CD14-positive monocyte (primary cell): ENCODE results near the gene RPS21. TPM values are rescaled to one million over a fixed set of nuclear protein-coding genes. Genes with fewer than 3 reads are reported as not detected.

Experiments
- DNase-seq, 3 donors: peaks; one replicate each; pipeline ENCODE4 v3.0.0-alpha.2; 2011 to 2022
- H2AFZ ChIP-seq: 2 replicates; pipeline ENCODE4 v1.6.0; 2012; ENCODE audit warnings: mild to moderate bottlenecking, low read depth, low read length, inconsistent platforms; ENCODE audit not compliant: insufficient read depth, poor library complexity, severe bottlenecking
- H3K27ac ChIP-seq, 2 donors: 1 replicate in 1 of 2; 2 replicates in 1 of 2; pipeline ENCODE4 v1.5.1; 2012 to 2013; ENCODE audit warnings: low read length in 2 of 2, control low read depth in 1 of 2, inconsistent platforms in 1 of 2, low read depth in 1 of 2, mild to moderate bottlenecking in 1 of 2
- H3K27me3 ChIP-seq, 2 donors: one replicate each; pipeline versions ENCODE4 v1.6.0 to v1.6.1; 2011 to 2013; ENCODE audit warnings: low read length in 2 of 2; ENCODE audit not compliant: control insufficient read depth in 2 of 2, insufficient read depth in 2 of 2
- H3K36me3 ChIP-seq, 2 donors: replicated peaks in 1 of 2; 1 replicate in 1 of 2; 2 replicates in 1 of 2; pipeline versions ENCODE4 v1.5.1 to v1.6.1; 2012 to 2013; ENCODE audit warnings: low read length in 2 of 2, control low read depth in 1 of 2, inconsistent platforms in 1 of 2, mild to moderate bottlenecking in 1 of 2; ENCODE audit not compliant: insufficient read depth in 2 of 2, control insufficient read depth in 1 of 2
- H3K4me1 ChIP-seq, 2 donors: 1 replicate in 1 of 2; 2 replicates in 1 of 2; pipeline versions ENCODE4 v1.5.1 to v1.6.1; 2012 to 2013; ENCODE audit warnings: low read length in 2 of 2, control low read depth in 1 of 2, inconsistent platforms in 1 of 2, mild to moderate bottlenecking in 1 of 2, moderate library complexity in 1 of 2; ENCODE audit not compliant: insufficient read depth in 2 of 2, control insufficient read depth in 1 of 2
- H3K4me2 ChIP-seq: replicated peaks from 2 replicates; pipeline ENCODE3; 2012; ENCODE audit warnings: low read length, moderate library complexity, mild to moderate bottlenecking; ENCODE audit not compliant: poor library complexity, severe bottlenecking; ENCODE audit errors: extremely low read depth
- H3K4me3 ChIP-seq, 3 experiments: fragments of 200-600 bp in 1 of 3; sonication (generic) in 1 of 3; replicated peaks in 1 of 3; 1 replicate in 2 of 3; 2 replicates in 1 of 3; pipeline ENCODE4 v1.5.1; 2011 to 2013; ENCODE audit warnings: low read length in 3 of 3, mild to moderate bottlenecking in 3 of 3, control low read depth in 2 of 3, low read depth in 2 of 3, inconsistent platforms in 1 of 3, moderate library complexity in 1 of 3
- H3K79me2 ChIP-seq: 2 replicates; pipeline ENCODE4 v1.6.0; 2012; ENCODE audit warnings: mild to moderate bottlenecking, control low read depth, inconsistent platforms, low read length, moderate library complexity; ENCODE audit not compliant: insufficient read depth
- H3K9ac ChIP-seq: 2 replicates; pipeline ENCODE4 v1.6.0; 2017; ENCODE audit warnings: low read length, mild to moderate bottlenecking; ENCODE audit not compliant: insufficient read depth, poor library complexity, severe bottlenecking
- H3K9me3 ChIP-seq, 2 donors: replicated peaks in 1 of 2; 1 replicate in 1 of 2; 2 replicates in 1 of 2; pipeline versions ENCODE4 v1.5.1 to v1.6.1; 2012 to 2013; ENCODE audit warnings: low read length in 2 of 2, control low read depth in 1 of 2; ENCODE audit not compliant: control insufficient read depth in 1 of 2, insufficient read depth in 1 of 2
- H4K20me1 ChIP-seq: 2 replicates; pipeline ENCODE4 v1.6.0; 2012; ENCODE audit warnings: mild to moderate bottlenecking, low read length, control low read depth, moderate library complexity; ENCODE audit not compliant: insufficient read depth
- H3K27ac Mint-ChIP-seq, 7 donors: one replicate each; pipeline ENCODE4 v1.8.0; 2020; ENCODE audit warnings: mild to moderate bottlenecking in 7 of 7, mixed read lengths in 7 of 7, moderate library complexity in 6 of 7, inconsistent platforms in 2 of 7
- H3K27me3 Mint-ChIP-seq, 3 donors: one replicate each; pipeline ENCODE4 v1.8.0; 2021 to 2022; ENCODE audit warnings: low read depth in 3 of 3, mild to moderate bottlenecking in 3 of 3, mixed read lengths in 3 of 3, moderate library complexity in 3 of 3, inconsistent platforms in 1 of 3
- H3K36me3 Mint-ChIP-seq, 2 donors: one replicate each; pipeline ENCODE4 v1.8.0; 2020; ENCODE audit warnings: mixed read lengths in 2 of 2, inconsistent platforms in 1 of 2, mild to moderate bottlenecking in 1 of 2
- H3K4me1 Mint-ChIP-seq: one replicate; pipeline ENCODE4 v1.8.0; 2020; ENCODE audit warnings: mild to moderate bottlenecking, mixed read lengths
- H3K4me3 Mint-ChIP-seq, 2 donors: one replicate each; pipeline ENCODE4 v1.8.0; 2020; ENCODE audit warnings: mild to moderate bottlenecking in 2 of 2, mixed read lengths in 2 of 2, moderate library complexity in 1 of 2
- H3K9me3 Mint-ChIP-seq, 7 donors: one replicate each; pipeline ENCODE4 v1.8.0; 2020 to 2022; ENCODE audit warnings: mixed read lengths in 7 of 7, mild to moderate bottlenecking in 6 of 7, moderate library complexity in 6 of 7, inconsistent platforms in 2 of 7
- WGBS: methylation state at CpG from one replicate; pipeline ENCODE4 v1.1.5; 2013; ENCODE audit warnings: missing lambda C conversion rate; ENCODE audit not compliant: insufficient coverage; 5-methylcytosine and 5-hydroxymethylcytosine counted together
- intact Hi-C, 2 donors: fragments of 100-400 bp; cut with micrococcal nuclease; formaldehyde crosslinking; loops; one replicate each; pipeline versions ENCODE4 v1.15.0 to v1.15.1; 2023
- polyA plus RNA-seq, 3 donors: library from polyadenylated mRNA; depleted of rRNA in 1 of 3; unstranded in 2 of 3; stranded (reverse) in 1 of 3; fragments of 300-500 nt in 2 of 3; fragments of >200 nt in 1 of 3; fragmentation: Illumina TruSeq in 2 of 3; gene quantifications; 1 replicate in 2 of 3; 2 replicates in 1 of 3; pipeline ENCODE4 v1.2.3, GENCODE V29; 2012 to 2021
- TF ChIP-seq, protein P1 (sequence below): fragments of 200-600 bp; IDR thresholded peaks from one replicate; pipeline ENCODE4 v1.8.0; 2022; ENCODE audit warnings: antibody characterized with exemption, mild to moderate bottlenecking

The RPS21 gene
- polyA plus RNA-seq, 3 donors = 799 to 6,263 (median 968) TPM

DNA sequence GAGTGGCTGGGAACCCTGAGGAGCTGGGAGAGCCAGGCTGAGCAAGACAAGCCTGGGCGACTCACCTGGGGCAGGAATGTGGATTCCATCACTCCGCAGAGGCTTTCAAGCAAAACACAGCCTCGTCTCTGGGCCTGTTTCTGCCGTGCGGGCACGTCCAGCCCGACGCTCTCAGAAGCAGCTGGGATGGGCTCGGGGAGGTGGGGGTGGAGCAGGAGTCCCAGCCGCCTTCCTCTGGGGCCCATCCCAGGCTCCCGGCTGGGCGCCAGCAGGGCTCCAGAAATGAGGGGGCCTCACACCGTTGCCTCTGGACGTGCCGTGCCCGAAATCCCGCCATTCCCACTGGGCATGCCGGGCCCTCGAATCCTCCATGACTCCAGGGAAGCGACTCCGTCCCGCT, 8.7 kb upstream of the RPS21 start:
- H3K9me3 Mint-ChIP-seq = peaks cover 0 to 4% (median 2%) of the 10 kb centered on the region in 7 donors

DNA sequence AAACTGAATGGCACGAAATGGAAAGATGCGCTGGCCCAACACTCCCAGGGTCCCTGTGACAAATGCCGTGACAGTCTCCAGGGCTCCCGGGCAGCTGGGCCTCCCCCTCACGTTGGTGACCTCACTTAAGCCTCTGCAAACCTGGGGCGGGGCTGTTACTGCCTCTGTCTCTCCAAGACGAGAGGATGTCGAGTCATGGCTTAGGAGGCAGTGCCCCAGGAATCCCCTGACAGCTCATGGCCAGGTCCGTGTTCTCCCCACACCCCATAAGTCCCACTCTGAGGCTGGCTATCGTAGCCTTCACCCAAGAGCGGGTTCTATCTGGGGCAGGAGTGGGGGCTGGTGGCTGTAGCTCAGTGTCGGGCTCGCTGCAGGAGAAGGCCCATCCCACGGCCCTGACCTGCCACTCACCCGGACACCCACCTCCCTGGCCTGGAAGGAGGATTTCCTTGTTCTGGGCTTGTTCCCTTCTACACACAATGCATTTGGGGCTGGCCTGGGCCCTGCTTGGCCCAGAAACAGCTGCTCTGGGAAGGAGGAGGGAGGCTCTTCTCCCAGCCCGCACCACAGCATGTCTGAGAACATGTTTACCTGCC, 5.6 kb upstream of the RPS21 start:
- peaks cover 0 to 4% (median 0%) of the 10 kb centered on the region in 7 donors for H3K9me3 Mint-ChIP-seq
- TF ChIP-seq, protein P1, sequence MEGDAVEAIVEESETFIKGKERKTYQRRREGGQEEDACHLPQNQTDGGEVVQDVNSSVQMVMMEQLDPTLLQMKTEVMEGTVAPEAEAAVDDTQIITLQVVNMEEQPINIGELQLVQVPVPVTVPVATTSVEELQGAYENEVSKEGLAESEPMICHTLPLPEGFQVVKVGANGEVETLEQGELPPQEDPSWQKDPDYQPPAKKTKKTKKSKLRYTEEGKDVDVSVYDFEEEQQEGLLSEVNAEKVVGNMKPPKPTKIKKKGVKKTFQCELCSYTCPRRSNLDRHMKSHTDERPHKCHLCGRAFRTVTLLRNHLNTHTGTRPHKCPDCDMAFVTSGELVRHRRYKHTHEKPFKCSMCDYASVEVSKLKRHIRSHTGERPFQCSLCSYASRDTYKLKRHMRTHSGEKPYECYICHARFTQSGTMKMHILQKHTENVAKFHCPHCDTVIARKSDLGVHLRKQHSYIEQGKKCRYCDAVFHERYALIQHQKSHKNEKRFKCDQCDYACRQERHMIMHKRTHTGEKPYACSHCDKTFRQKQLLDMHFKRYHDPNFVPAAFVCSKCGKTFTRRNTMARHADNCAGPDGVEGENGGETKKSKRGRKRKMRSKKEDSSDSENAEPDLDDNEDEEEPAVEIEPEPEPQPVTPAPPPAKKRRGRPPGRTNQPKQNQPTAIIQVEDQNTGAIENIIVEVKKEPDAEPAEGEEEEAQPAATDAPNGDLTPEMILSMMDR = no peak
- no peak overlapping the region for H2AFZ ChIP-seq
- H3K36me3 ChIP-seq = peaks cover 0 to 7% of the 10 kb centered on the region in 2 donors
- peaks cover 5 to 9% of the 10 kb centered on the region in 2 donors for H3K36me3 Mint-ChIP-seq
- H3K9me3 ChIP-seq = no peaks in the 10 kb centered on the region
- H3K4me1 Mint-ChIP-seq = peaks cover 17% of the 10 kb centered on the region
- DNase-seq = peak in 1 of 3 donors; percentile 45
- intact Hi-C loops = loop anchor here in 1 of 2 donors (10.0 kb wide), 1 partner anchor 424 kb away; the partner anchor contains the start of gene OGFR
- H3K4me1 ChIP-seq = peaks cover 9 to 11% of the 10 kb centered on the region in 2 donors
- H4K20me1 ChIP-seq = no peaks in the 10 kb centered on the region
- peak overlapping the region in 1 of 7 donors; percentile 58 for H3K27ac Mint-ChIP-seq
- H3K9ac ChIP-seq = no peak overlapping the region
- H3K4me3 ChIP-seq = no peak overlapping the region
- peaks cover 0 to 2% (median 0%) of the 10 kb centered on the region in 3 donors for H3K27me3 Mint-ChIP-seq
- H3K4me2 ChIP-seq = no peak overlapping the region
- H3K4me3 Mint-ChIP-seq = no peak overlapping the region
- WGBS = 86% methylated on average over 7 of the region's 16 CpGs
- peaks cover 14% of the 10 kb centered on the region for H3K79me2 ChIP-seq
- H3K27ac ChIP-seq = no peak overlapping the region
- H3K27me3 ChIP-seq = no peaks in the 10 kb centered on the region

More for the DNA sequence above, 8.7 kb upstream of the RPS21 start:
- TF ChIP-seq, protein P1 = no peak
- Histone ChIP-seq H4K20me1 (no peaks in the 10 kb centered on the region), H3K27ac (no peak overlapping the region), H3K4me2 (no peak overlapping the region), H2AFZ (no peak overlapping the region), H3K9ac (no peak overlapping the region), H3K4me3 (no peak overlapping the region), H3K27me3 (no peaks in the 10 kb centered on the region), H3K36me3 (peaks cover 0 to 7% of the 10 kb centered on the region in 2 donors), H3K79me2 (no peaks in the 10 kb centered on the region), H3K9me3 (no peaks in the 10 kb centered on the region), H3K4me1 (no peaks in the 10 kb centered on the region)
- no peak overlapping the region for H3K27ac Mint-ChIP-seq
- H3K4me1 Mint-ChIP-seq = peaks cover 4% of the 10 kb centered on the region
- DNase-seq = no peak
- H3K27me3 Mint-ChIP-seq = peaks cover 0 to 11% (median under 1%) of the 10 kb centered on the region in 3 donors
- H3K4me3 Mint-ChIP-seq = no peak overlapping the region
- WGBS = 95% methylated on average over 22 of the region's 22 CpGs
- intact Hi-C loops = no loop called here
- H3K36me3 Mint-ChIP-seq = peaks cover 5 to 6% of the 10 kb centered on the region in 2 donors
